HG03432 (cell line): ENCODE data around the gene KRTAP10-9.
"Not testable (repeated sequence)": the region's sequence is repeated elsewhere in the genome, so short reads cannot be mapped to it uniquely, and the experiment has no call there.

Source experiments
- ATAC-seq: cut with Tn5 transposase; IDR thresholded peaks from one replicate; pipeline ENCODE4 v1.9.1; 2021; ENCODE audit warnings: mild to moderate bottlenecking, moderate library complexity; ENCODE audit not compliant: unreplicated experiment

The KRTAP10-9 gene

GRCh38 chr21:44613386-44614155 lies 13.3 kb upstream of the KRTAP10-9 start:
- no peak for ATAC-seq

DNA sequence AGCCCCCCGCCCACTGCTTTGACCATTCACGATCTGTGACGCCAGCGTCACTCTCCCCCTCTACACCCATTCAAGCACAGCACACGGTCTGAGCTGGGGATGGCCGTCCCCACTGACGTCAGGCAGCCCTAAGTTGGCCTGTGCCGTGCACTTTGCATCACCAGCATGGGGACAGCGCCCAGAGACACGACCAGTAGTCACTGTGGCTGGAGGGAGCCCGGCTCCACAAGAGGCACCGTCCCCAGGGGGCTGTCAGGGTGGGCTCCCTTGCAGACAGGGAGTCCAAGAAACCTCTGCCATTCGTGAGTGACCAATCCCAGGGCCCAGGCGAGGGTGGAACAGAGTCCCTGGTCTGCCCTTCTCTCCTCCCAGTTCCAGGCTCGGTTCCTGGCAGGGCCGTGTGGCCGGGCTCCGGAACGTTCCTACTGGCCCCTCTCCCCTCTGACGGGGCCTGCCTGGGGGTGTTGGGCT lies 12.7 kb upstream of the KRTAP10-9 start:
- no peak for ATAC-seq

DNA sequence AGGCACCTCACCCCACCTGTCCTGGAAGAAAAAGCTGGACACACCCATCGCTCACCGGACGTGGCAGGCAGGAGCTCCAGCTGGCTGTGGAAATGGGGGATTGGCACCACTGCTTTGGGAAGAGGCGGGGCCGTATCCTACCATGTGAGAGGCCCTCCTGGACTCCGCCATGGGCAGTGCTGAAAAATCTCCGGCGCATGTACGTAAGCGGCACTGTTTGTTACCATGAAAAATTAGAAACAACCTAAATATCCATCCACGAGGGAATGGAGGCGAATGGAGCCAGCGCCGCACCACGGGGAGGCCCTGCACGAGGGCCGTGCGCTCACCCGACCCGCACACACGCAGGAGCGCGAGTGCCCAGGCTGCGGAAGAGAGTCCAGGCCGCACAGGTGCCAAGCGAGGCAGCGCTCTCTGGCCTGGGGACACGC lies 11.9 kb upstream of the KRTAP10-9 start:
- ATAC-seq: no peak

- no peak for ATAC-seq
Measured at GRCh38 chr21:44615466-44615865, 11.4 kb upstream of the KRTAP10-9 start.

DNA sequence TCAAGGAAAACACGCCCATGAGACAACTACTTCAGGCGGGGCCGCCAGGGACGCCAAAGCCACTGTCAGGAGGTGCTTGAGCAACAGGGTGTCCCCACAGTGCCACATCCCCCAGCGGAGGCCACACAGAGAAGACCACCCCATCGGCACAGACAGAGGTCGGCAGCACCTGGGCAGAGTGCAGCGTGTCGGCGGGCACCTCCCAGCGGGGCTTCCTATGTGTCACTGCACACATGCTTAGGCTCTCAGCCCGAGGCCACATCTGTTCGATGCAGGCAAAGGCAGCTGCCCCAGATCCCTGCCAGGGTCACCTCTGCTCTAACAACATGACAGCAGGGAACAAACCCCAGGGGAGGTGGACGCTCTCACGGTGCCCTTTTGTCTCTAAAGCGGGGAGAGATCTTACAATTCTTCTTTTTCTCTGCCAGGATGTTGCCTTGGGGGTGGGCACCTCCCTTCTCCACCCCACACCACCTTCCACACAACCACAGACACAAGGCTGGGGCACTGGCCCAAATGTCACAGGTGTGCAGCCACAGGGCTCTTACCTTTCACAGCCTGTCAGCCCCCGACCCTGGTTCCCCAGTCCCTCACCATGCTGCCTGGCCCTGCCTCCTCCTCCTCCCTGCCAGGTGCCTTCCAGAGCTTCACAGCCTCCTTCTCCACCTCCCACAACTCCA lies 10.8 kb upstream of the KRTAP10-9 start:
- no peak for ATAC-seq

GRCh38 chr21:44616591-44616926 lies 10.3 kb upstream of the KRTAP10-9 start:
- no peak for ATAC-seq

GRCh38 chr21:44617071-44617501 lies 9.8 kb upstream of the KRTAP10-9 start:
- ATAC-seq: no peak

GRCh38 chr21:44618504-44618903 lies 8.4 kb upstream of the KRTAP10-9 start:
- no peak for ATAC-seq

GRCh38 chr21:44618909-44619308 lies 8.0 kb upstream of the KRTAP10-9 start:
- no peak for ATAC-seq

DNA sequence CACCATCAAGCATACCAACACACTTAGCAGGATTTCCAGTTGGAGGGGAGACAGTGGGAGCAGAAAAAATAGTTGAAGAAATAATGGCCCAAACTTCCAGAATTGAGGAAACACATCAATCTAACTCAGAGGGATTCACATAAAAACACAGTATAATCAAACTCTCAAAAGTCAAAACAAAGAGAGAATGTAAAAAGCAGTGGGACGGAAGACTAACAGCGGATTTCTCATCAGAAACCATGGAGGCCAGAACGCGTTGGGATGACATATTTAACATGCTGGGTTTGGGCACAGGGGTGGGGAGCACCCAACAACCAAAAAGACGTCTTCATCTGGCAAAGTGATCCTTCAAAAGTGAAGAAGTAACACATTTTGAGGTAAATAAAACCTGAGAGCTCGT lies 7.0 kb upstream of the KRTAP10-9 start:
- ATAC-seq: no peak

GRCh38 chr21:44623575-44623974 lies 3.3 kb upstream of the KRTAP10-9 start:
- ATAC-seq: no peak

GRCh38 chr21:44625756-44626155 lies 1.1 kb upstream of the KRTAP10-9 start:
- no peak for ATAC-seq

DNA sequence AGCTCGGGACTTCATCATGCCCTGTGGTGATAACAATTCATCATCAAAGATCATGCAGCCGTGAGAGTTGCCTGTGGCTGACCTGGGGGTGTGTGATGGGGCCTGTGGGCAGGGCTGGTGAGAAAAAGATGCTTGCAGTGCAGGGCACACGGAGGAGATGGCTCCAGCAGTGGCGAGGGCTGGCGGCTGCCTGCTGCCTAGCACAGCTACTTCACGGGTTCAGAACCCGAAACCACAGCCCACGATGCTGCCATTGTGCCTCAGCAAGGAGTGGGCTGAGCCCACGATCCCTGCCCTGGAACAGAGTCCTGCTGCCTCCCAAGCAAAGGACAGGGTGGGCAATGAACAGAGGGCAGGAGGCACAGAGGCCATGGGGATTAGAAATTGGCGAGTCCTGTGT lies 631 bp upstream of the KRTAP10-9 start:
- ATAC-seq: no peak

DNA sequence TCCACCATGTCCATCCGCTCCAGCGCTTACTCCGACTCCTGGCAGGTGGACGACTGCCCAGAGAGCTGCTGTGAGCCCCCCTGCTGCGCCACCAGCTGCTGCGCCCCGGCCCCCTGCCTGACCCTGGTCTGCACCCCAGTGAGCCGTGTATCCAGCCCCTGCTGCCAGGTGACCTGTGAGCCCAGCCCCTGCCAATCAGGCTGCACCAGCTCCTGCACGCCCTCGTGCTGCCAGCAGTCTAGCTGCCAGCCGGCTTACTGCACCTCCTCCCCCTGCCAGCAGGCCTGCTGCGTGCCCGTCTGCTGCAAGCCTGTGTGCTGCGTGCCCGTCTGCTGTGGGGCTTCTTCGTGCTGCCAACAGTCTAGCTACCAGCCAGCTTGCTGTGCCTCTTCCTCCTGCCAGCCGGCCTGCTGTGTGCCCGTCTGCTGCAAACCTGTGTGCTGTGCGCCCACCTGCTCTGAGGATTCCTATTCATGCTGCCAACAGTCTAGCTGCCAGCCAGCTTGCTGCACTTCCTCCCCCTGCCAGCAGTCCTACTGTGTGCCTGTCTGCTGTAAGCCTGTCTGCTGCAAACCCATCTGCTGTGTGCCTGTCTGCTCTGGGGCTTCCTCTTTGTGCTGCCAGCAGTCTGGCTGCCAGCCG lies 409 bp downstream of the KRTAP10-9 start:
- ATAC-seq: not testable (repeated sequence)

DNA sequence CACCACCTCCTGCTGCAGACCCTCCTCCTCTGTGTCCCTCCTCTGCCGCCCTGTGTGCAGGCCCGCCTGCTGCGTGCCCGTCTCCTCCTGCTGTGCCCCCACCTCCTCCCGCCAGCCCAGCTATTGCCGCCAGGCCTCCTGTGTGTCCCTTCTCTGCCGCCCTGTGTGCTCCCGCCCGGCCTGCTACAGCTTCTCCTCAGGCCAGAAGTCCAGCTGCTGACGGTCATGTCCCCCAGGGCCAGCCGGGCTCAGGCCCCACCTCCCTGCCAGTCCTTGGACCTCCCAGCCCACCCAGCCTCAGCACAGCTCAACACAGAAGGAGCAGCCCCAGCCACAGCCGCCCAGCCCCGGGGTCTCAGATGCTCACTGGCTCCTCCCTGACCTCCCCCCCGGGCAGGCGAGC lies 939 bp downstream of the KRTAP10-9 start:
- not testable (repeated sequence) for ATAC-seq

GRCh38 chr21:44628707-44629391 lies 2.0 kb downstream of the KRTAP10-9 start:
- ATAC-seq: no peak

DNA sequence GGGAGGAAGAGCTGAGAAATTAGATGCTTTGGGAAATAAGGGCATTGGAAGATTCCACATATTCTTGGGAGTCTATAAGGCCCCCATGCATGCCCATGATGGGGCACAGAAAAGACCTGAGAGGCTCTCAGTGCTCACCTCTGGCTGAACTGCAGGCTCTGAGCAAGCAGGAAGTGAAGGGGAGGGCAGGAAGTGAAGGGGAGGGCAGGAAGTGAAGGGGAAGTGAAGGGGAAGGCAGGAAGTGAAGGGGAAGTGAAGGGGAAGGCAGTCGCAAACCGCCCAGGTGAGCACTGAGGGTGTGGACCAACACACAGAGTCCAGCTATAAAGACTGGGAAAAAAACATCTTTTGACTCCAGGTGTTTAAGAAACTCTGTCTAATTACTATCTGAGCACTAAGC lies 3.5 kb downstream of the KRTAP10-9 start:
- no peak for ATAC-seq

GRCh38 chr21:44632067-44632466 lies 5.2 kb downstream of the KRTAP10-9 start:
- ATAC-seq: no peak

DNA sequence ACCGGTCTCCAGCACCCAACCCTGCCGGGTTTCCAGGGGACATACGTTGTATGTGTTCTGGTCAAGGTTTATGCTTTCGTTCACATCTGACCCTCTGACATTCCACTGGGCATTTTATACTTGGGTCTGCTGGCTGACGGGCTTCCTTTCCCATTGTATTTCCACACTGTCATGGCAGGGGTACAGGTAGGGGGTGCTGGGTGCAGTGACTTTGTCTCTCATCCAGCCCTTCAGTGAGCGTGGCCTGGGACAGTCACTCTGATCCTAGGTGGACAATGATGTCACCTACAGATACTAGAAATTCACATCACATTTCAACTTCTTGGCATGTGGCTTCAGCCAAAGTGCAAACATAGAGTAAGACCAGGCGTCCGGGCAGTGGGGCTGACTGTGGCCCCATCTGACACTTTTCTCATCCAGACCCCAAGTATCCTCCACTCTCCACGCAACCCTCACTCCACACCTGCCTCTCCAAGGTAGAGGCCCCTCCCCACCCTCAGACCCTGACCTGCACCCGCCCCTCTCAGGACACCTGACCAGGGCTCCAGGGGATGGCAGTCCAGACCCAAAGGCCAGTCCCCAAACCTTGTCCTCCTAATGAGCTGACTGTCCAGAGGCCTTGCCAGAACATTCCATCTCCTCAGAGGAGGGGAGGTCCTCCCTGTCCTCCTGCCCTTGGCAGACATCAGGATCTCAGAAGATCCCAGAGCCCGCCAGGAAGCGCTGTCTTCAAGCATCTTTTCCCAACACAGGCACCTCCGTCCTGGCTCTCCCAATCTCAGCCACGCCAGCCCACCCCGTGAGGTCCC lies 9.5 kb downstream of the KRTAP10-9 start:
- ATAC-seq: no peak

DNA sequence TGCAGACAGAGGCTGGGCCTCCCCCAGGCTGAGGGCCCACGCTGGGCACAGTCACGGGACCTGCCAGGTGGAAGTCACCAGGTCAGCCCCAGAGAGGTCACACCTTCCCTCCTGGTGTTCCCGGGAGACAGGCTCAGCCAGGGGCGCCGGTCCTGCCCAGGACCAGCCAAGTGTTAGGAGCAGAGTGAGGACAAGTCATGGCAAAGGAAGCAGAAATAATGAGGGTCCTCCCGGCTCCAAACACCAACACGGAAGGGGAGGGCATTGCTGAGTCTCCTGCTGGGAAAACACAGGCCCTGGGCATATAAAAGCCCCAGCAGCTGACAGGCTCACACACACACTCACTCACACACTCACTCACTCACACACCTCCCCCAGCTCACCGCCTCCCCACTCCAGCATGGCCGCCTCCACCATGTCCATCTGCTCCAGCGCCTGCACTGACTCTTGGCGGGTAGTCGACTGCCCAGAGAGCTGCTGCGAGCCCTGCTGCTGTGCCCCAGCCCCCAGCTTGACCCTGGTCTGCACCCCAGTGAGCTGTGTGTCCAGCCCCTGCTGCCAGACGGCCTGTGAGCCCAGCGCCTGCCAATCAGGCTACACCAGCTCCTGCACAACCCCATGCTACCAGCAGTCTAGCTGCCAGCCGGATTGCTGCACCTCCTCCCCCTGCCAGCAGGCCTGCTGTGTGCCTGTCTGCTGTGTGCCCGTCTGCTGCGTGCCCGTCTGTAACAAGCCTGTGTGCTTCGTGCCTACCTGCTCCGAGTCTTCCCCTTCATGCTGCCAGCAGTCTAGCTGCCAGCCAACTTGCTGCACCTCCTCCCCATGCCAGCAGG lies 10.3 kb downstream of the KRTAP10-9 start, which contains the start of gene KRTAP10-10:
Gene KRTAP10-10, plus strand, starts transcription at position 339 of the 833 bp plus-strand sequence. Its CDS starts 62 bp downstream, at position 401.
- ATAC-seq: no peak
